Measurements from ENCODE around the gene LITAF. TPM values are rescaled to one million over a fixed set of nuclear protein-coding genes. Genes with fewer than 3 reads are reported as not detected.

Gene LITAF
- total and polyA plus RNA-seq, 4 donors, result 5.2 to 65.2 (median 36.0) TPM

DNA sequence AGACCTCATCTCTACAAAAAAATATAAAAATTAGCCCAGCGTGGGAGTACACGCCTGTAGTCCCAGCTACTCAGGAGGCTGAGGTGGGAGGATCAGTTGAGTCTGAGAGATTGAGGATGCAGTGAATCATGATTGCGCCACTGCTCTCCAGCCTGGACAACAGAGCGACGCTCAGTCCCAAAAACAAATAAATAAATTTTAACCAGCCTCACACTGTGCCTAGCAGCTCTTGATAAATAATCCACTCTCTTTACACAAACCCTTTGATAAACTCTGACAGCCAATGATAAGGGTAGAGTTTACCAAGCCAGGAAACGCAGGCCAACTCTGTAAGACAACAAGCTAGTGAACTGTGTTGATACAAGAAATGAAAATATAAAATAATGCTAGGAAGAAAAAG lies 32.7 kb downstream of the LITAF start:
- H3K9ac ChIP-seq (ENCODE audit: low read depth in 1 of 2, low read length in 2 of 2), result no peak overlapping the region
- no peak for DNase-seq (ENCODE audit: low spot score)
- WGBS, result 46% methylated on average over 6 of the region's 6 CpGs

More for the DNA sequence above, 32.7 kb downstream of the LITAF start:
- H3K4me3 ChIP-seq (ENCODE audit: low read depth in 1 of 3, low read length in 3 of 3), result no peak overlapping the region
- TF ChIP-seq, protein P1, sequence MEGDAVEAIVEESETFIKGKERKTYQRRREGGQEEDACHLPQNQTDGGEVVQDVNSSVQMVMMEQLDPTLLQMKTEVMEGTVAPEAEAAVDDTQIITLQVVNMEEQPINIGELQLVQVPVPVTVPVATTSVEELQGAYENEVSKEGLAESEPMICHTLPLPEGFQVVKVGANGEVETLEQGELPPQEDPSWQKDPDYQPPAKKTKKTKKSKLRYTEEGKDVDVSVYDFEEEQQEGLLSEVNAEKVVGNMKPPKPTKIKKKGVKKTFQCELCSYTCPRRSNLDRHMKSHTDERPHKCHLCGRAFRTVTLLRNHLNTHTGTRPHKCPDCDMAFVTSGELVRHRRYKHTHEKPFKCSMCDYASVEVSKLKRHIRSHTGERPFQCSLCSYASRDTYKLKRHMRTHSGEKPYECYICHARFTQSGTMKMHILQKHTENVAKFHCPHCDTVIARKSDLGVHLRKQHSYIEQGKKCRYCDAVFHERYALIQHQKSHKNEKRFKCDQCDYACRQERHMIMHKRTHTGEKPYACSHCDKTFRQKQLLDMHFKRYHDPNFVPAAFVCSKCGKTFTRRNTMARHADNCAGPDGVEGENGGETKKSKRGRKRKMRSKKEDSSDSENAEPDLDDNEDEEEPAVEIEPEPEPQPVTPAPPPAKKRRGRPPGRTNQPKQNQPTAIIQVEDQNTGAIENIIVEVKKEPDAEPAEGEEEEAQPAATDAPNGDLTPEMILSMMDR (IDR thresholded peaks at IDR 0.05; ENCODE audit: low read depth, low read length, missing input control), result no peak
- TF ChIP-seq, protein P2, sequence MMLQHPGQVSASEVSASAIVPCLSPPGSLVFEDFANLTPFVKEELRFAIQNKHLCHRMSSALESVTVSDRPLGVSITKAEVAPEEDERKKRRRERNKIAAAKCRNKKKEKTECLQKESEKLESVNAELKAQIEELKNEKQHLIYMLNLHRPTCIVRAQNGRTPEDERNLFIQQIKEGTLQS (IDR thresholded peaks at IDR 0.05), result no peak
- TF ChIP-seq FOXA2 (IDR thresholded peaks at IDR 0.05) (peak; percentile 79), YY1 (IDR thresholded peaks at IDR 0.05) (peak; percentile 65), SP1 (IDR thresholded peaks at IDR 0.05) (peak; percentile 88), TAF1 (conservative IDR thresholded peaks at IDR 0.05) (no peak), HNF4A (conservative IDR thresholded peaks at IDR 0.05) (peak; percentile 58 to 66), RXRA (IDR thresholded peaks at IDR 0.05) (peak; percentile 81 to 87), HNF4G (IDR thresholded peaks at IDR 0.05) (no peak), JUND (IDR thresholded peaks at IDR 0.05) (peak; percentile 49 to 78), GABPA (IDR thresholded peaks at IDR 0.05 in 1 of 2, conservative IDR thresholded peaks at IDR 0.05 in 1 of 2) (peak in 1 of 2 donors; percentile 46), FOXA1 (IDR thresholded peaks at IDR 0.05) (peak; percentile 74), RAD21 (IDR thresholded peaks at IDR 0.05) (peak in 1 of 2 donors; percentile 60), EGR1 (IDR thresholded peaks at IDR 0.05; ENCODE audit: low read depth in 2 of 2) (peak in 1 of 2 donors; percentile 55), NR2F2 (IDR thresholded peaks at IDR 0.05) (peak; percentile 61)
- TF ChIP-seq, protein P3, sequence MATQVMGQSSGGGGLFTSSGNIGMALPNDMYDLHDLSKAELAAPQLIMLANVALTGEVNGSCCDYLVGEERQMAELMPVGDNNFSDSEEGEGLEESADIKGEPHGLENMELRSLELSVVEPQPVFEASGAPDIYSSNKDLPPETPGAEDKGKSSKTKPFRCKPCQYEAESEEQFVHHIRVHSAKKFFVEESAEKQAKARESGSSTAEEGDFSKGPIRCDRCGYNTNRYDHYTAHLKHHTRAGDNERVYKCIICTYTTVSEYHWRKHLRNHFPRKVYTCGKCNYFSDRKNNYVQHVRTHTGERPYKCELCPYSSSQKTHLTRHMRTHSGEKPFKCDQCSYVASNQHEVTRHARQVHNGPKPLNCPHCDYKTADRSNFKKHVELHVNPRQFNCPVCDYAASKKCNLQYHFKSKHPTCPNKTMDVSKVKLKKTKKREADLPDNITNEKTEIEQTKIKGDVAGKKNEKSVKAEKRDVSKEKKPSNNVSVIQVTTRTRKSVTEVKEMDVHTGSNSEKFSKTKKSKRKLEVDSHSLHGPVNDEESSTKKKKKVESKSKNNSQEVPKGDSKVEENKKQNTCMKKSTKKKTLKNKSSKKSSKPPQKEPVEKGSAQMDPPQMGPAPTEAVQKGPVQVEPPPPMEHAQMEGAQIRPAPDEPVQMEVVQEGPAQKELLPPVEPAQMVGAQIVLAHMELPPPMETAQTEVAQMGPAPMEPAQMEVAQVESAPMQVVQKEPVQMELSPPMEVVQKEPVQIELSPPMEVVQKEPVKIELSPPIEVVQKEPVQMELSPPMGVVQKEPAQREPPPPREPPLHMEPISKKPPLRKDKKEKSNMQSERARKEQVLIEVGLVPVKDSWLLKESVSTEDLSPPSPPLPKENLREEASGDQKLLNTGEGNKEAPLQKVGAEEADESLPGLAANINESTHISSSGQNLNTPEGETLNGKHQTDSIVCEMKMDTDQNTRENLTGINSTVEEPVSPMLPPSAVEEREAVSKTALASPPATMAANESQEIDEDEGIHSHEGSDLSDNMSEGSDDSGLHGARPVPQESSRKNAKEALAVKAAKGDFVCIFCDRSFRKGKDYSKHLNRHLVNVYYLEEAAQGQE (IDR thresholded peaks at IDR 0.05), result peak; percentile 30
- TF ChIP-seq, protein P4, sequence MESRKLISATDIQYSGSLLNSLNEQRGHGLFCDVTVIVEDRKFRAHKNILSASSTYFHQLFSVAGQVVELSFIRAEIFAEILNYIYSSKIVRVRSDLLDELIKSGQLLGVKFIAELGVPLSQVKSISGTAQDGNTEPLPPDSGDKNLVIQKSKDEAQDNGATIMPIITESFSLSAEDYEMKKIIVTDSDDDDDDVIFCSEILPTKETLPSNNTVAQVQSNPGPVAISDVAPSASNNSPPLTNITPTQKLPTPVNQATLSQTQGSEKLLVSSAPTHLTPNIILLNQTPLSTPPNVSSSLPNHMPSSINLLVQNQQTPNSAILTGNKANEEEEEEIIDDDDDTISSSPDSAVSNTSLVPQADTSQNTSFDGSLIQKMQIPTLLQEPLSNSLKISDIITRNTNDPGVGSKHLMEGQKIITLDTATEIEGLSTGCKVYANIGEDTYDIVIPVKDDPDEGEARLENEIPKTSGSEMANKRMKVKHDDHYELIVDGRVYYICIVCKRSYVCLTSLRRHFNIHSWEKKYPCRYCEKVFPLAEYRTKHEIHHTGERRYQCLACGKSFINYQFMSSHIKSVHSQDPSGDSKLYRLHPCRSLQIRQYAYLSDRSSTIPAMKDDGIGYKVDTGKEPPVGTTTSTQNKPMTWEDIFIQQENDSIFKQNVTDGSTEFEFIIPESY (IDR thresholded peaks at IDR 0.05), result peak; percentile 58
- TF ChIP-seq, protein P5, sequence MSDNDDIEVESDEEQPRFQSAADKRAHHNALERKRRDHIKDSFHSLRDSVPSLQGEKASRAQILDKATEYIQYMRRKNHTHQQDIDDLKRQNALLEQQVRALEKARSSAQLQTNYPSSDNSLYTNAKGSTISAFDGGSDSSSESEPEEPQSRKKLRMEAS (IDR thresholded peaks at IDR 0.05), result peak; percentile 26
- H3K27ac ChIP-seq (ENCODE audit: low read depth in 1 of 2, low read length in 2 of 2), result peak overlapping the region; percentile 86 to 89
- no peaks in the 10 kb centered on the region for H3K27me3 ChIP-seq (ENCODE audit: control insufficient read depth in 4 of 4, insufficient read depth in 4 of 4, low read length in 3 of 4)
- peaks cover 9 to 22% (median 18%) of the 10 kb centered on the region in 4 donors for H3K36me3 ChIP-seq (ENCODE audit: control insufficient read depth in 4 of 4, insufficient read depth in 3 of 4, low read depth in 1 of 4, low read length in 3 of 4)
- H3K4me1 ChIP-seq (ENCODE audit: control insufficient read depth in 4 of 4, insufficient read depth in 4 of 4, low read length in 3 of 4), result peaks cover 2 to 22% (median 12%) of the 10 kb centered on the region in 4 donors
- peaks cover 0 to 2% (median 0%) of the 10 kb centered on the region in 4 donors for H3K9me3 ChIP-seq (ENCODE audit: control insufficient read depth in 4 of 4, low read length in 3 of 4)
